HUES6 (cell line): Measurements from ENCODE around the gene SRSF2.
"Not testable (repeated sequence)": the region's sequence is repeated elsewhere in the genome, so short reads cannot be mapped to it uniquely, and the experiment has no call there.

Experiments used
- H3K27ac ChIP-seq: 2 replicates; pipeline ENCODE4 v1.7.0; 2013; ENCODE audit warnings: low read depth, mild to moderate bottlenecking, low read length, inconsistent platforms
- H3K27me3 ChIP-seq: 2 replicates; pipeline ENCODE4 v1.6.1; 2013; ENCODE audit warnings: low read length; ENCODE audit not compliant: control insufficient read depth, insufficient read depth
- H3K36me3 ChIP-seq: 2 replicates; pipeline ENCODE4 v1.6.1; 2013; ENCODE audit warnings: low read length; ENCODE audit not compliant: control insufficient read depth, insufficient read depth
- H3K4me1 ChIP-seq: 2 replicates; pipeline ENCODE4 v1.6.1; 2013; ENCODE audit warnings: low read length; ENCODE audit not compliant: control insufficient read depth, insufficient read depth
- H3K4me3 ChIP-seq: 2 replicates; pipeline ENCODE4 v1.5.1; 2013; ENCODE audit warnings: low read depth, low read length
- H3K9ac ChIP-seq: one replicate; pipeline ENCODE4 v1.6.1; 2013; ENCODE audit warnings: mild to moderate bottlenecking, low read length
- H3K9me3 ChIP-seq: 2 replicates; pipeline ENCODE4 v1.6.1; 2013; ENCODE audit warnings: low read depth, low read length; ENCODE audit not compliant: control insufficient read depth, insufficient read depth

The SRSF2 gene

DNA sequence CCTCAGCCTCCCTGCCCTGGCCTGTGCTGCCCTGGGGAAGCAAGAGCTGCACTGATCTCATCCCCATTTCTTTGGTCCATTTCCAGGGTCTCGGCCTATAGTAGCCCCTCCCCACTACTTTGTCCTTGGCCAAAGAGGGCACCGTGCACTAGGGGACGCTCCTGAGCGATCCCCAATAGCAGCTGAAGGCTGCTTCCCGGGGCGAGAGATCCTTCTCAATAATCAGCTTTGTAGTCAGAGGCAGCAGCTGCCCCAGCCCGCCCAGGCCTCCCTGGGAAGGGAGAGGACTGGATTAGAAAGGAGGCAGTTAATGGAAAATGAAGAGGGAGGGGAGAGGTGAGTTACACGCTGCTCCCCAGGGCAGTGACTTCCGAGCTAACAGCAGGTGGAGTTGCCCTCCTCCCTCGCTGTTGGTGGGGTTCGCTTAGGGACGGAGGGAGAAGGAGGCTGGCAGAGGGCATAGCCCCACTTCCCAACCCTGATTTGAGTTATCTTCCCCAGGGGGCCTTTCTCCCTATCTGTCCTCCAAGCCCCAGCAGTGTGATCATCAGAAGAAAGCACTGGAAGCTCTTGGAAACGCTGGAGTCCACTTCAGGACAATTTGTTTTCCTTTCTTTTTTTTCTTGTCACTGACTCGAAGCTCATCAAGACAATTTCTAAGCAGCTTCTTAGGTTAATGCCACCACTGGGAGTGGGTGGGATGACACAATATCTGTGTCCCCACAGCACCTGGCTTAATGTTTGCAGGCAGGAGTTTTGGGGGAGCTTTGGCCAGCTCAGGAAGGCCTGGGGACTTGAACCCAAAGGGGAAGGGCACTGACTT lies 28.9 kb downstream of the SRSF2 start:
- H3K9ac ChIP-seq: peak overlapping the region; percentile 31
- H3K27me3 ChIP-seq: peaks cover 23% of the 10 kb centered on the region
- H3K9me3 ChIP-seq: no peaks in the 10 kb centered on the region
- peak overlapping the region; percentile 68 for H3K4me3 ChIP-seq
- H3K4me1 ChIP-seq: peaks cover 33% of the 10 kb centered on the region
- H3K27ac ChIP-seq: no peak overlapping the region
- H3K36me3 ChIP-seq: no peaks in the 10 kb centered on the region

GRCh38 chr17:76706817-76707216 lies 30.3 kb downstream of the SRSF2 start:
- H3K27me3 ChIP-seq: peaks cover 23% of the 10 kb centered on the region
- H3K4me1 ChIP-seq: peaks cover 35% of the 10 kb centered on the region
- no peak overlapping the region for H3K4me3 ChIP-seq
- H3K36me3 ChIP-seq: no peaks in the 10 kb centered on the region
- no peaks in the 10 kb centered on the region for H3K9me3 ChIP-seq
- H3K27ac ChIP-seq: no peak overlapping the region
- H3K9ac ChIP-seq: no peak overlapping the region

DNA sequence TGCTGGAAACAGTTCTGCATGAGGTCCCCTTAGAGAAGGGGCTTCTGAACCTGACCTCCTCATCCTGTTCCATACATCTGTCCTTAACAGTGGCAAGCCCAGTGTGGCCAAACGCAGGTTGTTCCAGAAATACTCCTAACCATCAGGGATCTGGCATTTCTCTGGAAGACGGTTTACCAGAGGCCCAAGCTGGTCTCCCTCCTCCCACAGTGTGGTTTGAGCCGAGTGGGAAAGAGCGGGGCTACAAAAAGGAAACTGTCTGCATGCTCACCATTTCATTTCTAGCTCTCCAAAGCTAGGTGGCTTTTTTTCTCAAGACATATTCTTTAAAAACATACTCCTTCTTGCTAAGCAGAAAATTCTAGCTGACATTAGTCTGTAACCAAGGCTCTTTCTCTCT lies 32.3 kb downstream of the SRSF2 start:
- Histone ChIP-seq H3K9ac (no peak overlapping the region), H3K9me3 (no peaks in the 10 kb centered on the region), H3K4me3 (no peak overlapping the region), H3K36me3 (no peaks in the 10 kb centered on the region), H3K4me1 (peaks cover 45% of the 10 kb centered on the region), H3K27ac (no peak overlapping the region), H3K27me3 (peaks cover 17% of the 10 kb centered on the region)

DNA sequence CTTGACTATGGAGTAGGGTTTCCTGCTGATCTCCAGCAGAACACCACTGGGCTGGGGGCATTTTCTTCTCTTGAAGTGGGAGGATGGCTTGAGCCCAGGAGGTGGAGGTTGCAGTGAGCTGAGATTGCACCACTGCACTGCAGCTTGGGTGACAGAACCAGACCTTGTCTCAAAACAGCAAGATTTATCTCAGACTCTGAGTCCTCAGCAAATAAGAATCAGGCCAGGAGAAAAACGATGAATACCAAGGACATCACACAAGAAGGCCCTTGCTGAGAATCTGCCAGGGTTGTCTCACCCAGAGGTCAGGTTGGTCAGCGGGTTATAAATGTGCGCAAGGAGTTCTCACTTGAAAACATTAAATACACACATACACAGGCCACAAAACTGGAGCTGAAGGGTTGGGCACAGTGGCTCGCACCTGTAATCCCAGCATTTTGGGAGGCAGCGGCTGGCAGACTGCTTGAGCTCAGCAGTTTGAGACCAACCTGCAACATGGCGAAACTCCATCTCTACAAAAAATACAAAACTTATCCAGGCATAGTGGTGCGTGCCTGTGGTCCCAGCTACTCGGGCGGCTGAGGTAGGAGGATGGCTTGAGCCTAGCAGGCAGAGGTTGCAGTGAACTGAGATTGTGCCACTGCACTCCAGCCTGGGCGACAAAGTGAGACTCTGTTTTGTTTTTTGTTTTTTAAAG lies 34.0 kb downstream of the SRSF2 start:
- no peaks in the 10 kb centered on the region for H3K9me3 ChIP-seq
- H3K27me3 ChIP-seq: no peaks in the 10 kb centered on the region
- H3K4me3 ChIP-seq: no peak overlapping the region
- no peak overlapping the region for H3K9ac ChIP-seq
- H3K27ac ChIP-seq: no peak overlapping the region
- H3K4me1 ChIP-seq: peaks cover 31% of the 10 kb centered on the region
- no peaks in the 10 kb centered on the region for H3K36me3 ChIP-seq

- H3K27me3 ChIP-seq: no peaks in the 10 kb centered on the region
- H3K4me1 ChIP-seq: peaks cover 35% of the 10 kb centered on the region
- no peak overlapping the region for H3K9ac ChIP-seq
- H3K4me3 ChIP-seq: no peak overlapping the region
- H3K36me3 ChIP-seq: no peaks in the 10 kb centered on the region
- H3K9me3 ChIP-seq: no peaks in the 10 kb centered on the region
- no peak overlapping the region for H3K27ac ChIP-seq
These were observed 35.1 kb downstream of the SRSF2 start for GRCh38 chr17:76702076-76702475.

DNA sequence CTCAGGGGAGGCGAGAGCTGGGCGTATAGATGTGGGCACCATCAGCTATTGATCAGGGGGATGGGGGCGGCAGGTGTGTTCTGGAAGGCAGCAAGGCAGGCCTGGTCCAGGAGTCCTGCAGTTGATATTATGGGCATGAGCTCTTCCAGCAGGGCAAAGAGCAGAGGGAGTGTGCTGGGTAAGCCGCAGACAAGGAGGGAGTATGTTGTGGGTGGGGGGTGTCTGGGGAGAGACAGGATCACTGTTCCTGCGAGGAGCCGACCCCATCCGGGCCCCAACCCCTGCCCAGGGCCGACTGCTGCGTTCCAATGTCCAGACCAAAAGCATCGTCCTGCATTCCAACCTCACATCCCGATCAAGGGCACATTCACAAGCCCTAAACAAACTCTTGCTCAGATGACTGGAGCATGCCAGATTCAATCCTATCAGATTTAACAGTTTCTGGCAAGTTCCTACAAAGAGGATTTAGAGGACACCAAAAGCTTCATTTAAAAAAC lies 35.6 kb downstream of the SRSF2 start:
- Histone ChIP-seq H3K27me3 (no peaks in the 10 kb centered on the region), H3K4me1 (peaks cover 40% of the 10 kb centered on the region), H3K4me3 (peak overlapping the region; percentile 15; the same call in 1 of the 2 replicates), H3K27ac (no peak overlapping the region), H3K36me3 (no peaks in the 10 kb centered on the region), H3K9me3 (no peaks in the 10 kb centered on the region), H3K9ac (no peak overlapping the region)

- H3K27ac ChIP-seq: no peak overlapping the region
- H3K27me3 ChIP-seq: no peaks in the 10 kb centered on the region
These were observed 36.3 kb downstream of the SRSF2 start for GRCh38 chr17:76700617-76701470.

GRCh38 chr17:76700270-76700616 lies 36.9 kb downstream of the SRSF2 start:
- H3K36me3 ChIP-seq: no peaks in the 10 kb centered on the region
- H3K4me1 ChIP-seq: peaks cover 40% of the 10 kb centered on the region
- no peak overlapping the region for H3K27ac ChIP-seq
- no peak overlapping the region for H3K4me3 ChIP-seq
- peak overlapping the region; percentile 29 for H3K9ac ChIP-seq
- no peaks in the 10 kb centered on the region for H3K27me3 ChIP-seq
- no peaks in the 10 kb centered on the region for H3K9me3 ChIP-seq

More at GRCh38 chr17:76700617-76701470, 36.3 kb downstream of the SRSF2 start:
- Histone ChIP-seq H3K36me3 (no peaks in the 10 kb centered on the region), H3K4me3 (peak overlapping the region; percentile 15; the same call in 1 of the 2 replicates), H3K4me1 (peaks cover 40% of the 10 kb centered on the region), H3K9ac (peak overlapping the region; percentile 29), H3K9me3 (no peaks in the 10 kb centered on the region)

- H3K4me3 ChIP-seq, H3K27me3 ChIP-seq, H3K9me3 ChIP-seq, H3K9ac ChIP-seq, H3K27ac ChIP-seq, H3K36me3 ChIP-seq: not testable (repeated sequence)
- H3K4me1 ChIP-seq: peaks cover 40% of the 10 kb centered on the region
These were observed 38.6 kb downstream of the SRSF2 start for GRCh38 chr17:76698466-76698977.

GRCh38 chr17:76697702-76698465 lies 39.2 kb downstream of the SRSF2 start:
- Histone ChIP-seq H3K4me3 (no peak overlapping the region), H3K27me3 (no peaks in the 10 kb centered on the region), H3K9me3 (no peaks in the 10 kb centered on the region), H3K9ac (no peak overlapping the region), H3K36me3 (no peaks in the 10 kb centered on the region), H3K4me1 (peaks cover 40% of the 10 kb centered on the region), H3K27ac (no peak overlapping the region)
